K562 (cell line): ENCODE data around the gene KCNC3. TPM values are rescaled to one million over a fixed set of nuclear protein-coding genes. Genes with fewer than 3 reads are reported as not detected.

Experiments
- CBX8 ChIP-seq: fragments of 200-600 bp; sonication (generic); IDR thresholded peaks from 2 replicates; pipeline ENCODE4 v1.6.1; 2012; ENCODE audit warnings: borderline replicate concordance, mixed run types, low read depth, mild to moderate bottlenecking, moderate library complexity, mixed read lengths, low read length, control low read depth, inconsistent platforms; ENCODE audit not compliant: poor library complexity, severe bottlenecking; ENCODE audit errors: extremely low read depth
- CHD7 ChIP-seq: fragments of 200-600 bp; sonication (generic); IDR thresholded peaks from one replicate; pipeline ENCODE4 v1.6.1; 2012; ENCODE audit warnings: mild to moderate bottlenecking, low read depth, low read length, inconsistent platforms
- GATAD2A ChIP-seq: fragments of 450-650 bp; IDR thresholded peaks from 2 replicates; pipeline ENCODE4 v1.6.1; 2017
- HES1 ChIP-seq: fragments of 450-650 bp; IDR thresholded peaks from 2 replicates; pipeline ENCODE4 v1.6.1; 2016; ENCODE audit warnings: low read depth, mild to moderate bottlenecking, moderate library complexity
- IRF1 ChIP-seq: sonication (generic); formaldehyde crosslinking; IDR thresholded peaks from 2 replicates; pipeline ENCODE4 v1.8.0; 2022; ENCODE audit warnings: missing genetic modification reagents, mild to moderate bottlenecking, borderline replicate concordance
- KLF1 ChIP-seq: fragments of 450-650 bp; IDR thresholded peaks from 2 replicates; pipeline ENCODE4 v1.6.1; 2016; ENCODE audit warnings: missing genetic modification characterization, missing compliant biosample characterization
- POU5F1 ChIP-seq: fragments of 150-350 bp; IDR thresholded peaks from 2 replicates; pipeline ENCODE4 v1.6.1; 2014; ENCODE audit warnings: borderline replicate concordance, low read length, low read depth, mild to moderate bottlenecking; ENCODE audit not compliant: partially characterized antibody
- ZNF197 ChIP-seq: fragments of 200-800 bp; sonication (Bioruptor generic); IDR thresholded peaks from 2 replicates; pipeline ENCODE4 v1.6.1; 2016; ENCODE audit warnings: low read depth, missing genetic modification characterization, missing compliant biosample characterization
- ZNF277 ChIP-seq: fragments of 250-450 bp; sonication (Bioruptor Pico); IDR thresholded peaks from 2 replicates; pipeline ENCODE4 v1.8.0; 2022; ENCODE audit warnings: inconsistent platforms, mild to moderate bottlenecking, moderate library complexity, borderline replicate concordance
- polyA plus RNA-seq, 8 experiments: library from polyadenylated mRNA; depleted of rRNA in 4 of 8; stranded (reverse) in 5 of 8; unstranded in 3 of 8; fragments of >200 nt; fragmentation: Nextera tagmentation in 2 of 8; fragmentation: Illumina TruSeq in 1 of 8; extraction: Ambion mirVana in 2 of 8; extraction: Trizol in 1 of 8; gene quantifications; 2 replicates each; pipeline versions ENCODE4 v1.2.1 to v1.2.3, GENCODE V29; 2011 to 2014; ENCODE audit warnings: inconsistent platforms in 1 of 8, missing spikeins in 1 of 8
- total RNA-seq, 7 experiments: library from RNA; depleted of rRNA in 6 of 7; stranded (reverse); fragments of >200 nt in 6 of 7; fragmentation: Illumina TruSeq in 2 of 7; extraction: Trizol in 2 of 7; gene quantifications; 2 replicates each; pipeline versions ENCODE4 v1.2.1 to v1.2.3, GENCODE V29; 2011 to 2021; ENCODE audit warnings: low replicate concordance in 1 of 7

The KCNC3 gene
- total and polyA plus RNA-seq, 9 of the 15 experiments (the other 6 are each of a cell fraction or from before 2014, with no cell fraction given): 0.03 to 26.2 (median 2.0) TPM

GRCh38 chr19:50362656-50363424 is 33.7 kb upstream of the KCNC3 start (continued):
- TF ChIP-seq CHD7 (no peak), ZNF277 (no peak), KLF1 (tag) (no peak), CBX8 (no peak), HES1 (no peak), POU5F1 (no peak), ZNF197 (CRISPR knock-in tag) (no peak), IRF1 (CRISPR knock-in tag) (no peak), GATAD2A (peak; percentile 54; the same call in 1 of the 2 replicates)
